DOHH2 (cell line): ENCODE measurements around the gene CCDC30.

ENCODE experiments used
- EZH2phosphoT487 ChIP-seq: fragments of 200-600 bp; sonication (generic); IDR thresholded peaks from 2 replicates; pipeline ENCODE4 v1.6.1; 2017; ENCODE audit warnings: borderline replicate concordance, mild to moderate bottlenecking, antibody characterized with exemption, low read length, moderate library complexity, mixed read lengths
- TF ChIP-seq, protein P1 (sequence below): fragments of 200-600 bp; sonication (generic); IDR thresholded peaks from one replicate; pipeline ENCODE4 v1.5.1; 2014; ENCODE audit warnings: antibody characterized with exemption, mild to moderate bottlenecking, low read depth, low read length; ENCODE audit not compliant: poor library complexity, severe bottlenecking

DNA sequence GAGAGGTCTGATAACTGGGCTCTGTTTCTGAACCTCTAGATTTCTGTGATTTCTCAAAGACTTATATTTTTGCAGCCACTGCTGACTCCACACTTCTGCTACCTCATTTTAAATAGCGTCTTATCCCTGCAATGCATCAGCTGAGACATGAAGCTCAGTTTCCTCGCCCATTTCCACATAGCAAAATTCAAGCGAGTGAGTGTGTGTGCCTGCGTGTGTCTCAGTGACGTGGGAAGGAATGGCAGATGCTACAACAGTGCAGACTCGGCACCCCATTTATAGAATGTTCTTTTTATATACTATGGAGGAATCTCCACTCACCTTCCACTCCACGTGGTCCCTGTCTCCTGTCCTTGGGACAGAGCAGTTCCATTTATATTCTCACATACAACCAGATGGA lies 43.0 kb upstream of the CCDC30 start:
- TF ChIP-seq, protein P1, sequence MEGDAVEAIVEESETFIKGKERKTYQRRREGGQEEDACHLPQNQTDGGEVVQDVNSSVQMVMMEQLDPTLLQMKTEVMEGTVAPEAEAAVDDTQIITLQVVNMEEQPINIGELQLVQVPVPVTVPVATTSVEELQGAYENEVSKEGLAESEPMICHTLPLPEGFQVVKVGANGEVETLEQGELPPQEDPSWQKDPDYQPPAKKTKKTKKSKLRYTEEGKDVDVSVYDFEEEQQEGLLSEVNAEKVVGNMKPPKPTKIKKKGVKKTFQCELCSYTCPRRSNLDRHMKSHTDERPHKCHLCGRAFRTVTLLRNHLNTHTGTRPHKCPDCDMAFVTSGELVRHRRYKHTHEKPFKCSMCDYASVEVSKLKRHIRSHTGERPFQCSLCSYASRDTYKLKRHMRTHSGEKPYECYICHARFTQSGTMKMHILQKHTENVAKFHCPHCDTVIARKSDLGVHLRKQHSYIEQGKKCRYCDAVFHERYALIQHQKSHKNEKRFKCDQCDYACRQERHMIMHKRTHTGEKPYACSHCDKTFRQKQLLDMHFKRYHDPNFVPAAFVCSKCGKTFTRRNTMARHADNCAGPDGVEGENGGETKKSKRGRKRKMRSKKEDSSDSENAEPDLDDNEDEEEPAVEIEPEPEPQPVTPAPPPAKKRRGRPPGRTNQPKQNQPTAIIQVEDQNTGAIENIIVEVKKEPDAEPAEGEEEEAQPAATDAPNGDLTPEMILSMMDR, result no peak
- no peak for TF ChIP-seq EZH2phosphoT487
